GM21381 (cell line): ENCODE results near the gene MACROH2A1.
"Not testable (repeated sequence)": the region's sequence is repeated elsewhere in the genome, so short reads cannot be mapped to it uniquely, and the experiment has no call there.

ENCODE experiments used
- ATAC-seq: cut with Tn5 transposase; IDR thresholded peaks from one replicate; pipeline ENCODE4 v1.9.1; 2021; ENCODE audit warnings: mild to moderate bottlenecking, moderate library complexity; ENCODE audit not compliant: unreplicated experiment

Gene MACROH2A1

DNA sequence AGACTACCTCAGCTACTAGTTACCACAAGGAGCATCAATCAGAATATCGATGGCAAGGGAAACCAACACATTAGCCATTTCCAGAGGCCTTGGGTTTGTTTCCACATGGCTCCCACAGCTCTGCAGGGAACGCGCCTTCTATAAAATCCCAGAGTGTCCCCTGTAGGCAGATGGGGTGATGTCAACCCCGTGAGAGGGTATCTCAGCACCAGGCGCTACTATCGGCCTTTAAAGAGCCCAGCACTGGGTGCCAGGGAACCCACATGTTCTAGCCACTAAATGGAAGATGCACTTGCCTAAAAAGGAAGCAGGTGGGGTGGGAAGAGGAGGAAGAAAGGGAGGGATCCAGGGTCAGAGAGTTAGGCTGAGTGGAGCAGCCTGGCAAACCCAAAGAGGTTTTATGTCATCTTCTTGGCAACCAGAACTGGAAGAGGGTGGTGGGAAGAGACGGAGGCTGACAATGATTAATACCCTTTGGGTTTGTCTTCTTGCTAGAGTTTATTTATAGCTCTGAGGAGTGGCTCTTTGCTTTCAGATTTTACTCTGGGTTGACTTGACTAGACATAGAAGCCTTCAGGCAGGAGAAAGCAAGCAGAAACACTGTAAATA, 19.9 kb downstream of the MACROH2A1 start:
- no peak for ATAC-seq

GRCh38 chr5:135377751-135378680, 21.0 kb downstream of the MACROH2A1 start:
- ATAC-seq = no peak

DNA sequence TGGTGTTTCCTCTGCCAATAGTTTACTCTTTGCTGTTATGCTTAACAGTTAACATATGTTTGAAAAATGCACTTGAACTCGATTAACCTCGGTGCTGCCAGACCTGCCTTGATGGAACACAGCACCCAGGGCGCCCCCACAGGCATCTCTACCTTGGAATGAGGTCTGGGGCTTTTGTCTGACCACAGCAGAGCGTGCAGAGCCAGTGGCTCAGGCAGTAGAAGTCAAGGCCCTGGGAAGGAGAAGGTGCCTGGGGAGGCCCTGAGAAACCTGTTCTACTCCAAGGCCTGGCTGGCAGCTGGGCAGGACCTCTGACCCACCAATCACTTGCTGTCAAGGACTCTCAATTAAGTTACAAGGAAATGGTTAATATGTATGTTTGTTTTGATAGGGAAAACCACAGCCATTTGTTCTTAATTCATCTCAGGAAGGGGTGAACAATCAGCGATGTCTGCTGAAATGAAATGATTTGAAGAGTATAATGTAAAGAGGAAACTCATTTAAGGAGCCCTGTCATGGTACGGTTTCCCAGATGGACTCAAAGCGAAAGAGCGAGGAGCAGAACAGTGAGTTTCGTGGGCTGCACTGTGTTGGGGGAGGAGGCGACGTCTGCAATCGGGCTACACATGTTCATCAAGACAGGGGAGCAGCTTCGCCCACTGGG, 21.9 kb downstream of the MACROH2A1 start:
- ATAC-seq = peak; percentile 69

DNA sequence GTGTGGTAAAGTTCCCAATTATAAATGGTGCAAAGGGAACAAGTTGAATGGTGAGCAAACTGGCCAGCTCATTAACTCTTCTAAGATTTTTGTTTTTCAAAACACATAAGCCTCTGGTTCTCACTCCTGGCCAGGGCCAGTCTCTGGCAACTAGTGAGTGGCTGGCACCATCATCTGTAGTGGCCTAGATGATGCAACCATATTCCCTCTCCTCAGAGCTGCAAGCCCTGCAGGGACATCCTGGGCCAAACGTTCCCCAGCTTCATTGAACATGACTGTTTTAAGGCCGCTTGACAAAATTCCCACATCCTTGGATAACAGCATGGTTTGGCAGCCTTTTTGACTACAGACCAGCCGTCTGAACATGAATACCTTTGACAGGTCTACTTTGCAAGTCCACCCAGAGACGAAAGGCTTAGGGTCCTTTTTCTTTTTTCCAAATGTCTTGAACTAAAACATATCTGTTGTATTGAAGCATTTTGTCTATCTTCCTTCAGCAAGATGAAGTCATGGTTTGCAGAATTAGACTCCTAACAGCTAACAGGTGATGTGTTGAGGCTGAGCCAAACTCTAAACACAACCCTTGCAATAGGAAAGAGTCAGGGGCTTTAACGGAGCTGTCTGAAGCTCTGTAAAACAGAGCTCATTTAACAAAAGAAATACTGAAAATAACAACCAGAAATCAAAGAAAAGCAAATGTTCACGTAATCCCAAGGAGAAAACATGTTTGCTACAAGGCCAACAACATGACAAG, 23.8 kb downstream of the MACROH2A1 start:
- ATAC-seq = no peak

- ATAC-seq = no peak
These were observed 25.1 kb downstream of the MACROH2A1 start for GRCh38 chr5:135373736-135374515.

DNA sequence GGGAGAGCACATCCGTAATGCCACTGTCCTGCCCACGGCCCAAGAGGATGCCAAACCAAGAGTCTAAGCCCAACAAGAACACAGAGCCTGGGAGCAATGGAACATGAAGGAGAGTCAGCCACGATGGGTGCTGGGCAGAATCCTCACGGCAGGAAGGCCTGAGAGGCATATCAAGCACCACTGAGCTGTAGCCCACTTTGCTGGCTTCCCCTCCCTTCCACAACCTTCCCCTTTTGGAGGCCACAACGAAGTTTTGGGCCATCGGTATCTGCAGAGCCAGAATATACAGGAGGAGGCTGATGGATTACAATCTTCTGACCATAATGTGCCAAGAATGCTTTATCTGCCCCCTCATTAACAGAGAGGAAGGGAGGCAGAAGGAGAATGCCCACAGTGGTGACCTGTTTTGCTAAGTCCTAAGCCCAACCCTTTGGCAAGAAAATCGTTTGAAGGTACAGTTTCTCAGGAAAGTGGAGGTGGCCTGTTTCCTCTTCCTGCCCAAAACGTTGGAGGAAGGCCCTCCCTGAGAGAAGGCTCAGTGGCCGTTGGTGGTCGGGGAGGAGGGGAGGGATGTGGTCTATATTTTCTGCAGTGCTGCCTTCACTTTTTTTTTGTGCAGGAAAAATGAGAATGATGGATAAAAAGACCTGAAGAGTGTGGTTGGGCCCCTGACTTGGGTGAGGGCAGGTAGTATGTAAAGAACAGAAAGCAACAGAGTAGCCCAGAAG, 26.2 kb downstream of the MACROH2A1 start:
- ATAC-seq = no peak

DNA sequence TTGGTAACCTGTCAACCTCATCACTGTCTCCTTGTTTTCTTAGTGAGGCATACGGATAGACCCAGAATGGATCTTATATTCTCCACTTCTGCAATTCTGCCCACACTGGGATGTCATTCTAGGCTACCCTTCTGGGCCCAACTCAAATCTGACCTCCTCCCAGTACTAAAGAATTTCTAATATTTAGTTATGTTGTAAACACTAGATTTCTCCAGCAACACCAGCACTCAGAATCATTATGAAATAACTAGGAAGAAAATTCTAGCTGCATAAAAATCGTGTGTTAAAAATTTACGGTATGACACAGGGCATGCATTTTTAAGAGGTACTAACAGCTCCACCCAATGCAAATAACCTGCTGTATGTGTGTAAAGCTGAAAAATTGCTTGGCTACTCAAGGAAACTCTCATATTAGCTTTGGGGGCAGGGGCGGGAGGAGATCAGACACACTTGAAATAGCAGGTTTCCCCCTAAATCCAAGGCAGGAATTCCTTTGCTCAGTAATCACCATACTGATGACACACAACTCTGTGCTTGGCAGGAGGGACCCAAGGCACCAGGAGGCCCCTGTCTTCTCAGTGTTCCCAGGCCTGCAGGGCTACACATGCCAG, 27.3 kb downstream of the MACROH2A1 start:
- no peak for ATAC-seq

- ATAC-seq = no peak
These were observed 29.1 kb downstream of the MACROH2A1 start for GRCh38 chr5:135369952-135370351.

GRCh38 chr5:135367554-135367953, 31.5 kb downstream of the MACROH2A1 start:
- ATAC-seq = no peak

GRCh38 chr5:135367076-135367475, 32.0 kb downstream of the MACROH2A1 start:
- no peak for ATAC-seq

- ATAC-seq = no peak
These were observed 33.8 kb downstream of the MACROH2A1 start for GRCh38 chr5:135365281-135365680.

- no peak for ATAC-seq
These were observed 34.4 kb downstream of the MACROH2A1 start for GRCh38 chr5:135364421-135365262.

- ATAC-seq = not testable (repeated sequence)
These were observed 35.7 kb downstream of the MACROH2A1 start for GRCh38 chr5:135363342-135363741.

- ATAC-seq = no peak
These were observed 36.9 kb downstream of the MACROH2A1 start for GRCh38 chr5:135362102-135362501.

DNA sequence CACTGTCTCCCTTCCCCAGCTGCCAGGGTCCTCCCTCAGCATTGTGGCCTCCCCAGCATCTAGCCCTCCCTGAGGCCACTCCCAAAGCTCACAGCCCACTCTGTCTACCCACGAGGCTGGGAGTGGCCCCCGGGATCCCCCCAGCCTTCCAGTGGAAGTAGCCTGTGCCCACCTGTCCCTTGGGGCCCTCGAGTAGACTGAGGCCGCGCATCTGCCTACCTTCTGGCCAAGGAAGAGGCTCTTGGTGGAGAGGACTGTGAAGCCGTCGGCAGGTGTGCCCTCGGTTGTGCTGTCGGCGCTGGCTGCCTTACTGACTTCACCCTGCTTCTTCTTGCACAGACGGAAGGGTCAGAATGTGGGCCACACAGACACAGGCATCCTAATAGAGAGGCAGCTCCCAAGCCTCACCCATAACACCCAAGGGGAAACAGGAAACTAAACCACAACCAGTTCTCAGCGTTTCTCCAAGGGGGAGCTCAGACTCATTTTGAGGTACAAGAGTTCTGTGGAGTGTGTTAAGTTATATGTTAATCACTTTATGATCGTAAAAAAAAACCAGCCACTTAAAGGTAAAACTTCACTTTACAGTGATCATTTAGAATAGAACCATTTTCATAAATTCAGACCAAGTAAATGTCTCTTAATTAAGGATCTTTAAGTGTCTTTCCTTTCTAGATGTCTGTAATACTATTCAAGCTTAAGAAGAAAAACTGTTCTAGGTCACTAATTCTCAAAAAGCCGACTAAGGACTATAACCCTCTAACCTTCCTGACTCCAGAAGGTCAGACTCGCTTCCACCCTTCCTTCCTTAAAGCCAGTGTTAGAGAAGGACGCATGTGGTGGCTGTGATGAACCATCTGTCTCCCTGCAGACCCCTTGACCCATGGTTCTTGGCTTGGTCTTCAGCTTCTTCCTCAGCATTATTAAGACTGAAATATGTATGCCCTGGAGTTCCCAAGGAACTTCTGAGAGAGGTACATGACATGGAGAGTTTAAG, 38.5 kb downstream of the MACROH2A1 start:
- ATAC-seq = no peak

DNA sequence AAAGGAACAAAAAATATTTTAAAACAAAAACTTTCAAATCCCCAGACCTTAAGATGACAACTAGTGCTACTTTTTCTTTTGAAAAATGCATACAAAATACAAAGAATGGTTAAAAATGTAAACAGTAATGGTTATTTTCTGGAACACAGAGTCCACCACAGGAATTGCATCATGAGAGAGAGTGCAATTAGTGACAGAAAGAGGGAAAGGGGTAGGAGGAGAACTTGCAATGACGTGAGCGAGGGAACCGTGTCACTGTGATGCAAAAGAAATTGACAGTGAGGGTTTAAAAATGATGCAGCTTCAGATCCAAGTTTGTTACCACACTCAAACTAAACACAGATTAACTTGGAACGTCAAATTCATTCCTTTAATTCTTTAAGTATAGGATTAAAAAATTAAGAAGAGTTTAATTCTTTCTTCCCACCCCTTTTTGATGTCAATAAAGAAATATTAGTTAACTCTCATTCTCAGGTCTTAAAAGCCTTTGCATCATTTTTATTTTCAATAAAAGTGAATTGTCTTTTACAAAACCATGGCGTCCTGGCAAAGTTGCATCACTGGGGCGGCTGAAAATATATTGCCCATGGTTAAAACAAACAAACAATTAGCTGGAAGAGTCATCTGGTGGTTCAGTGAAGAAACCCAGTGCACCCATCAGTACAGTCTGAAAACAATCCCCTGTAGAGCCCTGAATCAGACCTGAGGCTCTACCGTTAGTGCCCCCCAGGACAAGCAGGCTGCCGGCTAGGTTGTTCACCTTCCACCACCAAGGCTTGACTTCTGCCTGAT, 39.5 kb downstream of the MACROH2A1 start:
- ATAC-seq = no peak
